DMS114 treated with DMSO at 0.1 percent for 48 hours (cell line): ENCODE results near the gene C6orf120.

ENCODE experiments used
- DNase-seq: peaks from one replicate; lab custom pipeline; 2025; ENCODE audit not compliant: unreplicated experiment; lab: John Stamatoyannopoulos, UW

Gene C6orf120

DNA sequence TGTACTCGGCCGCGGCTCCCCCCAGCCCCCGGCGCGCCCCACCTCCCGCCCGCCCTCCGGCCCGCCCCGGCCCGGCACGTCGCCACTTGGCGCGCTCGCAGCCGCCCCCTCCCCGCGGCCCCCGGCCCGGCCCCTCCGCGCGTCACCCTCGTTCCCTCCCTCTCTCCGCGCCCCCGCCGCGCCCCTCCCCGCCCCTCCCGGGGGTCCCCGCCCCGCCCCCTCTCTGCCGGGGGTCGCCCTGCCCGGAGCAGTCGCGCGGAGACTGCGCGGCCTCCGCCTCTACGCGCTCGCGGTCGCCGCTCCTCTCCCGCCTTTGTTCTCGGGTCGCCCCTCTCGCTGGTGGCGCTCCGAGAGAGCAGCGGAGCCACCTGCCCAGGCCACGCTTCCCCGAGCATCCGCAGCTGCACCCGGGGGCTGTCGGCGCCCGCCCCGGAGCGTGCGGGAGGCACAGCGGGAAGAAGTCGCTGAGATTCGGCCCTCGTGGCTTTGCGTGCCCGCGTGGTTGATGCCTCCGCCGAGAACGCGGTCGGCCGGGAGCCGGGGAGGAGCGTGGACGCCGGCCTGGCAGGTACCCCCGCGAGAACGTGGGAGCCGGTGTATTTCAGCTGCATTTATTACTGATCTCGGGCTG is 22.7 kb downstream of the C6orf120 start, which contains the start of gene PHF10:
Gene PHF10 (minus strand): TSS at position 7 of the 631 bp plus-strand sequence. CDS start 569 bp downstream, outside the sequence.
- no peak for DNase-seq

DNA sequence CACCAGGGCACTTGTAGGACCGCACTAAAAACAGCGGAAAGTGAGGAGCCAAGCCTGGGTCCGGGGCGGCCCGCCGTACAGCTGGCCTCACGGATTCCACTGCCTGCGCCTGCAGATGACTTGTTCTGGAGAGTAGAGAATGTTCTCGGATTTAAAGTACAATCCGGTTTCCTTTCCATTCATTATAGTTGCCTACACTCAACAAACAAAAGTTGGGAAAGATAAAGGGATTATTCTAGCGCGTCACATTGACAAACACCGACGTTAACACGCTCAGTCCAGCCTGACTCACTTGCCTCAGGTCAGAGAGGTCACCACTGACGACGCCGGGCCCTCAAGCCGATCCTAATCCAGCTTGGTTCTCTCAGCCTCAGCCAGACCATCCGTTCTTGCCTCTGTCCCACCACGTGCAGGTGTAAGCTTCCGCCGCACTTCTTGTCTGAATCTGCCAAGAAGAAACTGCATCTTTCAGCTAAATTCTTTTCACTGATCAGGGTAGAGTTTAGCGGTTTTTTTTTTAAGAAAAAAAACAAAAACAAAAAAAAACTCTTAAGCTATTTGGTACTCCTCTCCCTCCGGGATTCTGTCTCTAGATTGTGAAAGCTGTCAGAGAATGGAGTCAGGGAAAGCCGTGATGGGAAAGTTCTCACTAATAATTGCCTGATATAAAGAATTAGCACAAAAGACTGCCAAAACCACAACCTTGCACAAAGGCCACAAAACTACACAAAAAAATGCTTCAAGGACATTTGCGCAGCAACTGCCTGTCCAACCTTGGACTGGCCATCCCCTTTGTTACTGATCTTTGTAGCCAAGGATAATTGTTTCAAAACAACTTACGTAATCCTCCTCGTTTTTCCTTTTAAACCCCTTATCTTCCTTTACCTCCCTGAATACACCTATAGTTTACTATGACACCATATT is 23.5 kb downstream of the C6orf120 start:
- DNase-seq = no peak

GRCh38 chr6:169726049-169726400 is 24.1 kb downstream of the C6orf120 start:
- no peak for DNase-seq

DNA sequence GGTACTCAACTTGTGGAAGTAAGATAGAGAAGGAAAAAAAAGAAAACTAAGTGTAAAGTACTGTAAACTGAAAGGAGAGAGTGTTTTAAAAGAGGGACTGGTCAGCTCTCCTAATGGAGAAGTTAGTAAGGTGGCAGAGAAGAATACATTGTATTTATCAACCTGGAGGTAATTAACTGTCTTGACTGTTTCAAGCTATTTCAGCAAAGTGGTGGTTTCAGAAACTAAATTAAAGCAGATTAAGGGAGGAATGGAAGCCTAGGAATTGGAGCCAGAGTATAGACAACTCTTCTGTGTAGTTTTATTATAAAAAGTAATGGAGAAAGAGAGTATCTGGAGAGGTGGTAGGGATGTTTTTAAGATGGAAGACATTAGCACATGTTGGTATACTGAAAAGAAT is 25.0 kb downstream of the C6orf120 start:
- DNase-seq = no peak

GRCh38 chr6:169729961-169730360 is 28.0 kb downstream of the C6orf120 start:
- no peak for DNase-seq

- no peak for DNase-seq
These were observed 36.5 kb downstream of the C6orf120 start for GRCh38 chr6:169738204-169738975.

DNA sequence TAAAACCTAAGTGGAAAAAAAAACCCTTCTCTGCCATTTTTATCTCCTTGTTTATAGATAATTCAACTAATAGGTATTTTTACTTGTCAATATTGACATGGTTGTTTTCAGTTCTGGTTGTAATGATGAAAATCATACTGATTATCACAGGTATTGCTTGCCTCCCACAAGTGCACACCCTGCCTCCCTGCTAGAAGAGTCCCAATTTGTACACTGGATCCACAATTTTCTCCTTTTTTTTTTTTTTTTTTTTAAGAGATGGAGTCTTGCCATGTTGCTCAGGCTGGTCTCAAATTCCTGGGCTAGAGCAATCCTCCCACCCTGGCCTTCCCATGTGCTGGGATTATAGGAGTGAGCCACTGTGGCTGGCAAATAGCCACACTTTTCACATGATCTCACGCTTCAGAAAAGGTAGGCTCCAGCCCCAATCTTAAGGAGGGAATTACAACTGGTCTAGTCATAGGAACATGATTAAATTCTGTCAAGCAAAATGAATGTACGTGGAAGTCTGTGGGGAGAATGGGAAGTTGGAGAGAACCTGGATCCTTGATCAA is 37.1 kb downstream of the C6orf120 start:
- DNase-seq = no peak

DNA sequence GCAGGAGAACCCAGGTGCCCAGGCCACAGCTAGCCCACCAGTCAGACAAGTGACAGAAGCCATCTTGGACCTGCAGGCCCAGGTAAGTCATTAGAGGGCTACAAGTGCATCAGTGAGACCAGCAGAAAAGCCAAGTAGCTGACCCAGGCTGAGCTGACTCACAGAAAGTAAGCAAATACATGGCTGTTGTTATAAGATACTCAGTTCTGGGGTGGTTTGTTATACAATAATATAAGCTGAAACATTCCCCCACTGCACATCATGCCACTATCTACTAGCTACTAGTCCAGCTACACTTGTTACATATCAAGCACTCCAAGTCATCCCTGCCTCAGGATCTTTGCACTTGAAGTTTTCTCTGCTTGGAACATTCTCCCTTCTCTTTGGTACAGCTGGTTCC is 39.4 kb downstream of the C6orf120 start:
- no peak for DNase-seq

DNA sequence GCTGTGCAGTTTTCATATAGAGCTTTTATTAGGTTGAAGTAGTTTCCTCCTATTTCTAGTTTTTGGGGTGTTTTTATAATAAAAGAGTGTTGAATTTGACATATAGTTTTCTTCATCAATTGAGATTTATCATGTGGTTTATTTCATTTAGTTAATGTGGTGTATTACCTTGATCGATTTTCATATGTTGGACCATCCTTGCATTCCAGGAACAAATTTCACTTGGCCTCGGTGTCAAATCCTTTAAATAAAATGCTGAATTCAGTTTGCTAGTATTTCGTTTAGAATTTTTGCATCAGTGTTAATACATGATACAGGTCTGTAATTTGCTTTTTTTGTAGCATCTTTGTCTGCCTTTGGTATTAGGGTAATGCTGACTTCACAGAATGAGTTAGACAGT is 43.5 kb downstream of the C6orf120 start:
- DNase-seq = no peak

- no peak for DNase-seq
These were observed 44.6 kb downstream of the C6orf120 start for GRCh38 chr6:169746556-169746955.

DNA sequence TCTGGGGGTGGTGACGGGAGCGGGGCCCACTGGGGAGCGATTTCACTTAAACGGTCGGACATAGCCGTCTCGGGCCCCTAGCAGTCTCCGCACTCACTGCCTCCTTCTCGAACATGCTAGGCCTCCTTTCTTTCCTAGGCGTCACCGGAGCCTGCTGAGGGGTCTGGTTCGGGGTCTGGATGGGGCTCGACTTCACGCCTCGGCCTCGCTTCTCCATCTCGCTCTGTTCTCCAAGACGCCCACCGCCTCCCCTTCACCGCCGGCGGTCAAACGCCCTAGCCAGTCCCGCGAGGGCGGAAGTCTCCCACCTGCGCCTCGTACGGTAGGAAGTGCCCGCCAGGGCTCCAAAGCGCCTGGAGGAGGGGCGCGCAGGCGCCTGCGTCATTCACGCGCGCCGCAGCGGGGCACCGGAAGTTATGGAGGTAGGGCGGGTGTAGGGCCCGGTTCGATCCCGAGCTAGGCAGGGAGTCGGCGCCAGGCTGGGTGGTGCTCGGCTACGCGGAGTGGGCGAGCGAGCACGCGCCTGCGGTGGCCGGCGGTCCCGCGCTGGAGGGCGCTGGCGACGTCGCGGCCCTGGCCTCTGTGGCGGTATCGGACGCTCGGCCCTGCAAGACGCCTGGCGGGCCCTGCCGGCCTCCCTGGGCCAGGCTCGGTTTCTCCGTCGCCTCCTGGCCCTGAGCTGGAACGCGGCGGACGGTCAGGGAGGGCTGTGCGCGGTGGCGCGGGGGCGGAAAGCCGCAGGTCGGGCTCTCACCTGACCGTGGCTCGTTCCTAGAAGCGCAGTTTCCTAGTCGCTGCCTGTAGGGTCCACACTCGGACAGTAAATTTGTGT is 49.5 kb downstream of the C6orf120 start, which contains the start of the genes DYNLT2 and ERMARD:
Gene DYNLT2 (minus strand): TSS at position 331 of the 832 bp plus-strand sequence. CDS start 114 bp downstream, at position 217.
Gene ERMARD (plus strand): TSS at position 381 of the 832 bp plus-strand sequence. CDS start 36 bp downstream, at position 417.
- DNase-seq = peak; percentile 64

- DNase-seq = no peak
These were observed 50.2 kb downstream of the C6orf120 start for GRCh38 chr6:169752074-169752623.
